ENCODE results near the gene PACSIN1. TPM values are rescaled to one million over a fixed set of nuclear protein-coding genes. Genes with fewer than 3 reads are reported as not detected.

Gene PACSIN1
- total and polyA plus RNA-seq, 2 of the 4 experiments (the other 2 are of a cell fraction) = 0.02 TPM; not detected in 1

DNA sequence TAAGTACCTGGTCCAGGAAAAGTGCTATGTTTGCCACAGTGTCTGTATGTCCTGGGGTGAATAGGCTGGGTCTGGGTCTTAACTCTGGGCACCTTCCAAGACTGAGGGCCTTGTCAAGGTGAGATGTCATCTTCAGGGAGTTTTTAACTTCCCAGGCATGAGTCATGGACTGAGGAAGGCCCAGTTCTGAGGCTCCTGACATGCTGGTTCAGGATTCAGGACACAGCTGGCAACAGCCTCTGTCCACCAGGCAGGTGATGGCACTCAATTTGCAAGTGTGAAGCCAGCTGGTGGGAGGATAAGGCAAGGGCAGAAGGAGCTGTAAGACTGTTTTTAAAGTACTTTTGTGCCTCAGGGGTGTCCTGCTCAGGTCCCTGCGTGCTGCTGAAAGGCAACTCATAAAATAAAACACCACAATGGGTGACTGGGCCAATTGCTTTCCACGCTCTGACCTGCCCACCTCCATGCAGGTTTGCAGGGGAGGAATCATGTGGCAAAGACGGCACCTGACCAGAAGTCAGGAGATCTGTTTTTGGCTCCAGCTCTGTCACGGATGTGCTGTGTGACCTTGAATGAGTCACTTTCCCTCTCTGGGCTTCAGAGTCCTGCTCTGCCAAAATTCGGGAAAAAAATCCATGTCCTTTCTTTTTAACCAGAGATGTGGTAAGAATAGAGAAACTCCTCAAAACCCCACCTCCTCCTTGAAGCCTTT, 4.9 kb upstream of the PACSIN1 start (continued):
- no peak for TF ChIP-seq NFE2L2 (IDR thresholded peaks at IDR 0.05; ENCODE audit: low read depth, low read length)

DNA sequence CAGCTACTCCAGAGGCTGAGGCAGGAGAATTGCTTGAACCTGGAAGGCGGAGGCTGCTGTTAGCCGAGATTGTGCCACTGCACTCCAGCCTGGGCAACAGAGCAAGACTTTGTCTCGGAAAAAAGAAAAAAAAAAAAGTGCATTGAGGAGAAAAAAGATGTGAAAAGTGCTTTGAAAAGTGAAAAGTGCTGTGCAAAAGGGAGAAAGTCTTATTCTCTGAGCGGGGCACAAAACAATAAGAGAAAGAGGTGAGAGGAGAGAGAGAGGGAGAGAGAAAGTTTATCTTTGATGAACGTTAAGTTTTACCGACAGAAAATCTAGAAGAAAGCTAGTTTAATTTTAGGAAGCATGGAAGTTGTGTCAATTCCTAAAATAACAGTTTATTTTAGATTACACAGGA, 3.9 kb upstream of the PACSIN1 start:
- Histone ChIP-seq H3K27me3 (ENCODE audit: control insufficient read depth, insufficient read depth, low read length) (peaks cover 32% of the 10 kb centered on the region), H3K56ac (ENCODE audit: extremely low read depth, insufficient read depth, low read length) (no peak overlapping the region), H2BK5ac (ENCODE audit: low read depth, low read length, poor library complexity, severe bottlenecking) (no peak overlapping the region), H3K4me3 (ENCODE audit: insufficient read depth, low read depth, low read length) (no peak overlapping the region), H4K20me1 (ENCODE audit: insufficient read depth, low read length) (no peaks in the 10 kb centered on the region), H3K4me2 (ENCODE audit: low read depth, low read length) (no peak overlapping the region), H2BK20ac (ENCODE audit: low read depth, low read length) (no peak overlapping the region), H2BK120ac (ENCODE audit: low read depth, low read length) (no peak overlapping the region), H3K79me1 (ENCODE audit: low read depth in 1 of 2, low read length in 2 of 2) (no peaks in the 10 kb centered on the region), H2AFZ (replicated peaks; ENCODE audit: low read length, poor library complexity) (no peak overlapping the region), H3K14ac (replicated peaks; ENCODE audit: low read depth, low read length) (no peak overlapping the region), H2AK9ac (replicated peaks; ENCODE audit: low read depth, low read length, poor library complexity) (no peak overlapping the region), H3K18ac (ENCODE audit: low read depth, low read length) (no peak overlapping the region), H2BK15ac (ENCODE audit: low read depth, low read length) (no peak overlapping the region), H3K23ac (ENCODE audit: low read depth, low read length) (no peak overlapping the region), H3K9me1 (ENCODE audit: insufficient read depth, low read length) (no peaks in the 10 kb centered on the region; the same call in 1 of the 2 replicates), H4K8ac (ENCODE audit: low read depth in 2 of 2, low read length in 2 of 2) (no peak overlapping the region), H4K5ac (ENCODE audit: low read depth, low read length) (no peak overlapping the region), H3K27ac (ENCODE audit: insufficient read depth, low read length) (no peak overlapping the region), H3K9me3 (ENCODE audit: control insufficient read depth, insufficient read depth, low read length) (no peaks in the 10 kb centered on the region), H3K4ac (ENCODE audit: low read depth, low read length) (no peak overlapping the region), H3K36me3 (ENCODE audit: control insufficient read depth, insufficient read depth, low read length) (no peaks in the 10 kb centered on the region), H2AK5ac (ENCODE audit: low read depth, low read length) (no peak overlapping the region), H3K4me1 (ENCODE audit: control insufficient read depth, insufficient read depth, low read length) (peaks cover 4% of the 10 kb centered on the region; the same call in 1 of the 2 replicates), H3K9ac (ENCODE audit: low read depth, low read length) (no peak overlapping the region), H4K91ac (ENCODE audit: insufficient read depth, low read depth, low read length) (no peak overlapping the region)
- DNase-seq (no peak), ATAC-seq (ENCODE audit: low read depth) (no peak)
- BruUV-seq (replicated peaks) = no TSS peak
- CTCF ChIA-PET = interaction anchor here (0.7 to 1.2 kb wide), 2 partner anchors 13 to 147 kb away, joined by 3 read pairs; no protein-coding TSS in a partner anchor
- in situ Hi-C loops (cut with MboI; ENCODE audit: low sequenced_read_pairs) (no loop called here), dilution Hi-C loops (cut with HindIII; ENCODE audit: low sequenced_read_pairs, unreplicated experiment) (no loop called here), intact Hi-C loops (cut with micrococcal nuclease) (no loop called here)
- TF ChIP-seq CEBPB (IDR thresholded peaks at IDR 0.05; ENCODE audit: low read depth, low read length) = no peak
- no peak for TF ChIP-seq MAZ (IDR thresholded peaks at IDR 0.05; ENCODE audit: borderline replicate concordance, low read depth, low read length)
- no peak for TF ChIP-seq FOS (IDR thresholded peaks at IDR 0.05; ENCODE audit: low read depth, low read length)
- no peak for TF ChIP-seq CTCF (conservative IDR thresholded peaks at IDR 0.05; ENCODE audit: low read depth, low read length)
- TF ChIP-seq RAD21 (IDR thresholded peaks at IDR 0.05; ENCODE audit: low read length) = no peak
- no peak for TF ChIP-seq RCOR1 (IDR thresholded peaks at IDR 0.05; ENCODE audit: insufficient replicate concordance, low read length)
- no peak for TF ChIP-seq POLR2A (IDR thresholded peaks at IDR 0.05; ENCODE audit: low read depth, low read length)
- TF ChIP-seq, protein P1, sequence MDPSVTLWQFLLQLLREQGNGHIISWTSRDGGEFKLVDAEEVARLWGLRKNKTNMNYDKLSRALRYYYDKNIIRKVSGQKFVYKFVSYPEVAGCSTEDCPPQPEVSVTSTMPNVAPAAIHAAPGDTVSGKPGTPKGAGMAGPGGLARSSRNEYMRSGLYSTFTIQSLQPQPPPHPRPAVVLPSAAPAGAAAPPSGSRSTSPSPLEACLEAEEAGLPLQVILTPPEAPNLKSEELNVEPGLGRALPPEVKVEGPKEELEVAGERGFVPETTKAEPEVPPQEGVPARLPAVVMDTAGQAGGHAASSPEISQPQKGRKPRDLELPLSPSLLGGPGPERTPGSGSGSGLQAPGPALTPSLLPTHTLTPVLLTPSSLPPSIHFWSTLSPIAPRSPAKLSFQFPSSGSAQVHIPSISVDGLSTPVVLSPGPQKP (IDR thresholded peaks at IDR 0.05; ENCODE audit: borderline replicate concordance, low read depth, low read length) = no peak
- no peak for TF ChIP-seq MAFK (IDR thresholded peaks at IDR 0.05; ENCODE audit: low read depth, low read length)
- no peak for TF ChIP-seq NFE2L2 (IDR thresholded peaks at IDR 0.05; ENCODE audit: low read depth, low read length)
- WGBS, 2 experiments (ENCODE audit: extremely low coverage in 2 of 2, insufficient read length in 1 of 2) = 100% methylated on average over 1 of the region's 6 CpGs; no CpG with 5 or more reads in 1 of the 2 experiments
- POLR2A ChIA-PET (ENCODE audit: unreplicated experiment) = no interaction called here
